ENCODE measurements around the gene RALA.

GRCh38 chr7:39642896-39643295, 19.5 kb downstream of the RALA start:
- TF ChIP-seq POLR2A (IDR thresholded peaks at IDR 0.05; ENCODE audit: extremely low read depth, insufficient read length) (no peak), CTCF (IDR thresholded peaks at IDR 0.05; ENCODE audit: low read depth, low read length) (no peak), MYC (IDR thresholded peaks at IDR 0.05; ENCODE audit: low read depth, low read length) (no peak)

All from NB4 (cell line).